ENCODE measurements around the gene MAP4K2. TPM values are rescaled to one million over a fixed set of nuclear protein-coding genes. Genes with fewer than 3 reads are reported as not detected.

MAP4K2 gene
- total and polyA plus RNA-seq, 8 donors: 2.3 to 66.9 (median 13.4) TPM

DNA sequence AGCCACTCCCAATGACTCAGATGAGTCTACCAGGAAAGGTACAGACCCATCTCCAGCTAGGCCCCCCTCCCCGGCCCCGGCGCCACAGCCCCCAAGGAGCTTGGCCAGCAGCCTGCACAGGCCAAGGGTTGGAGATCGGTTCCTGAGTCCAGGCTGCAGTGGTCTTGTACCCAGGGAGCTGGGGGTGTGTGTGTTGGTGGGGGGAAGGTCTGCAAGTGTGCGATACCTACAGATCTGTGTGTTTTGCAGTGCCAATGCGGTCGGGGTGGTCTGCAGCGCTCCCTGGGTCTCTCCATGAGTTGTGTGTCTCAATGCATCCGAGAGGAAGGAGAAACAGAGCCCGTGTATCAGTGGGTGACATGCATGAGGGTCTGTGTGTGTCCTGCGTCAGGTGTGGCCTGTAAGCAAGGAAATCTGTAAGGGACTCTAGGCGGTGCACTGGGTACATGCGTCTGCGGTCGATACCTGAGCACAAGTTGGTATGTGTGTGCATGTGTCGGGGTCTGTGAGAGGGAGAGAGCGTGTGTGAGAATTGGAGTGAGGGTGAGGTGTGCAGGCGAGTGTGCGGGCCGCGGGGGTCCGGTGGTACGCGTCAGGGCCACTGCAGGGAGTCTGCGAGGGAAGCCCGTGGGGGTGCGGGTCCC is 40.8 kb upstream of the MAP4K2 start:
- no peak for DNase-seq
- TF ChIP-seq POLR2AphosphoS5 (IDR thresholded peaks at IDR 0.05) (no peak), EP300 (IDR thresholded peaks at IDR 0.05) (no peak), CTCF (IDR thresholded peaks at IDR 0.05) (no peak), POLR2A (IDR thresholded peaks at IDR 0.05) (no peak)
- 24 to 51% (median 34%) methylated on average over 26 to 27 of the region's 27 CpGs for WGBS, 5 donors
- peaks cover 25 to 57% (median 55%) of the 10 kb centered on the region in 4 donors for H3K4me1 ChIP-seq
- peak overlapping the region; percentile 83 to 94 (median 89) for H3K27ac ChIP-seq
- intact Hi-C loops (cut with DNase I; ENCODE audit: low total_unique reads): no loop called here
- no peaks in the 10 kb centered on the region for H3K27me3 ChIP-seq
- peaks cover 0 to 23% (median 17%) of the 10 kb centered on the region in 4 donors for H3K36me3 ChIP-seq
- no peaks in the 10 kb centered on the region for H3K9me3 ChIP-seq
- peak overlapping the region; percentile 50 to 65 (median 57) for H3K4me3 ChIP-seq

- H3K4me3 ChIP-seq: peak overlapping the region; percentile 50 to 65 (median 57)
- 25 to 63% (median 38%) methylated on average over 17 to 19 of the region's 19 CpGs for WGBS, 5 donors
- peak; percentile 76 to 82 for DNase-seq
- H3K27ac ChIP-seq: peak overlapping the region; percentile 83 to 94 (median 89)
- H3K9me3 ChIP-seq: no peaks in the 10 kb centered on the region
- peaks cover 17 to 49% (median 47%) of the 10 kb centered on the region in 4 donors for H3K4me1 ChIP-seq
- TF ChIP-seq POLR2AphosphoS5 (IDR thresholded peaks at IDR 0.05) (peak in 2 of 3 donors; percentile 33 to 77), EP300 (IDR thresholded peaks at IDR 0.05) (no peak)
- intact Hi-C loops (cut with DNase I; ENCODE audit: low total_unique reads): no loop called here
- peaks cover 6 to 30% (median 24%) of the 10 kb centered on the region in 4 donors for H3K36me3 ChIP-seq
- no peaks in the 10 kb centered on the region for H3K27me3 ChIP-seq
Observed at GRCh38 chr11:64842851-64843685, 40.1 kb upstream of the MAP4K2 start.

DNA sequence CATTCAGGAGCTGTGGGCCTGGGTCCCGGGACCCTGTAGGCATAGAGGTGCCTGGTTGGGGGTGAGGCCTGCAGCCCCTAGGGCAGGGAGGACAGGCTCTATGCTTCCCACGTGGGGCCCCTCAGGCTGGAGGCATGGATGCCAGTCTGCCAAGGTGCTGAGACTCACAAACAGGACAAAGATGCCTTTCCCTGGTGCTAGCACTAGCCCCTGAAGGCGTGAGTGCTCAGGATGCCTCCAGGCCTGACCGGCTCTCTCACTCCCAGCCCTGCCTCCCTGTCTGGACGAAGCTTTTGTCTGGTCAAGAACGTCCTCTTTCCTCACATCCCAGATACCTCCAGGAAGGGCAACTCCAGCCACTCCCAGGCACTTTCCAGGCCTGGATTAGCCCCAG is 39.3 kb upstream of the MAP4K2 start:
- TF ChIP-seq EP300 (IDR thresholded peaks at IDR 0.05) (no peak), POLR2AphosphoS5 (IDR thresholded peaks at IDR 0.05) (no peak), POLR2A (IDR thresholded peaks at IDR 0.05) (no peak), CTCF (IDR thresholded peaks at IDR 0.05) (no peak)
- no peaks in the 10 kb centered on the region for H3K27me3 ChIP-seq
- peak overlapping the region; percentile 83 to 94 (median 89) for H3K27ac ChIP-seq
- peak overlapping the region in 2 of 4 donors; percentile 50 to 60 for H3K4me3 ChIP-seq
- DNase-seq: no peak
- H3K36me3 ChIP-seq: peaks cover 6 to 36% (median 30%) of the 10 kb centered on the region in 4 donors
- peaks cover 17 to 42% (median 40%) of the 10 kb centered on the region in 4 donors for H3K4me1 ChIP-seq
- 39 to 56% (median 43%) methylated on average over 5 to 6 of the region's 6 CpGs for WGBS, 5 donors
- intact Hi-C loops (cut with DNase I; ENCODE audit: low total_unique reads): no loop called here
- H3K9me3 ChIP-seq: no peaks in the 10 kb centered on the region

GRCh38 chr11:64841592-64842365 is 38.8 kb upstream of the MAP4K2 start:
- Histone ChIP-seq H3K36me3 (peaks cover 6 to 40% (median 30%) of the 10 kb centered on the region in 4 donors), H3K9me3 (no peaks in the 10 kb centered on the region), H3K27ac (peak overlapping the region; percentile 83 to 94 (median 89)), H3K27me3 (no peaks in the 10 kb centered on the region), H3K4me3 (peak overlapping the region in 1 of 4 donors; percentile 50), H3K4me1 (peaks cover 17 to 36% (median 34%) of the 10 kb centered on the region in 4 donors)
- no peak for DNase-seq
- no peak for TF ChIP-seq POLR2A (IDR thresholded peaks at IDR 0.05)
- no peak for TF ChIP-seq EP300 (IDR thresholded peaks at IDR 0.05)
- TF ChIP-seq POLR2AphosphoS5 (IDR thresholded peaks at IDR 0.05): no peak
- no peak for TF ChIP-seq CTCF (IDR thresholded peaks at IDR 0.05)
- WGBS, 5 donors: 74 to 87% (median 82%) methylated on average over 12 to 15 of the region's 15 CpGs
- intact Hi-C loops (cut with DNase I; ENCODE audit: low total_unique reads): no loop called here

All from stomach (tissue), 9 donors.